DOHH2 (cell line): ENCODE data around the gene STAT5B.

Experiments
- H3F3A ChIP-seq: fragments of 200-600 bp; sonication (generic), shearing (Covaris generic); 2 replicates; pipeline ENCODE4 v1.6.0; 2016; ENCODE audit warnings: antibody characterized with exemption, mild to moderate bottlenecking; ENCODE audit not compliant: control insufficient read depth, insufficient read depth
- H3K27ac ChIP-seq: fragments of 200-600 bp; sonication (generic); 2 replicates; pipeline ENCODE4 v1.5.1; 2014; ENCODE audit warnings: low read depth, mild to moderate bottlenecking, low read length, moderate library complexity
- H3K27me3 ChIP-seq: fragments of 200-600 bp; sonication (generic); 2 replicates; pipeline ENCODE4 v1.6.1; 2014; ENCODE audit warnings: mild to moderate bottlenecking, low read length, mixed read lengths; ENCODE audit not compliant: control insufficient read depth
- H3K36me3 ChIP-seq: fragments of 200-600 bp; sonication (generic); 2 replicates; pipeline ENCODE4 v1.6.1; 2014; ENCODE audit warnings: mild to moderate bottlenecking, low read length, moderate library complexity, mixed read lengths; ENCODE audit not compliant: control insufficient read depth
- H3K4me1 ChIP-seq: fragments of 200-600 bp; sonication (generic); 2 replicates; pipeline ENCODE4 v1.6.1; 2014; ENCODE audit warnings: mild to moderate bottlenecking, low read length, mixed read lengths; ENCODE audit not compliant: control insufficient read depth
- H3K4me2 ChIP-seq: fragments of 200-600 bp; sonication (generic); 2 replicates; pipeline ENCODE4 v1.6.0; 2014; ENCODE audit warnings: mild to moderate bottlenecking, low read length, moderate library complexity
- H3K4me3 ChIP-seq: fragments of 200-600 bp; sonication (generic); 2 replicates; pipeline ENCODE4 v1.5.1; 2014; ENCODE audit warnings: mild to moderate bottlenecking, low read length, mixed read lengths
- H3K79me2 ChIP-seq: fragments of 200-600 bp; sonication (generic); 2 replicates; pipeline ENCODE4 v1.6.1; 2014; ENCODE audit warnings: mild to moderate bottlenecking, low read length, mixed read lengths; ENCODE audit not compliant: control insufficient read depth
- H3K9me2 ChIP-seq: fragments of 200-600 bp; sonication (generic); replicated peaks from 2 replicates; pipeline ENCODE4 v1.6.1; 2014; ENCODE audit warnings: mild to moderate bottlenecking, low read length, mixed read lengths; ENCODE audit not compliant: control insufficient read depth
- H3K9me3 ChIP-seq: fragments of 200-600 bp; sonication (generic); 2 replicates; pipeline ENCODE4 v1.6.1; 2014; ENCODE audit warnings: antibody characterized with exemption, low read length, mixed read lengths; ENCODE audit not compliant: control insufficient read depth, insufficient read depth
- H4K20me1 ChIP-seq: fragments of 200-600 bp; sonication (generic); 2 replicates; pipeline ENCODE4 v1.6.0; 2014; ENCODE audit warnings: low read depth, mild to moderate bottlenecking, antibody characterized with exemption, low read length, moderate library complexity; ENCODE audit not compliant: control insufficient read depth, insufficient read depth
- EZH2phosphoT487 ChIP-seq: fragments of 200-600 bp; sonication (generic); IDR thresholded peaks from 2 replicates; pipeline ENCODE4 v1.6.1; 2017; ENCODE audit warnings: borderline replicate concordance, mild to moderate bottlenecking, antibody characterized with exemption, low read length, moderate library complexity, mixed read lengths
- TF ChIP-seq, protein P1 (sequence below): fragments of 200-600 bp; sonication (generic); IDR thresholded peaks from one replicate; pipeline ENCODE4 v1.5.1; 2014; ENCODE audit warnings: antibody characterized with exemption, mild to moderate bottlenecking, low read depth, low read length; ENCODE audit not compliant: poor library complexity, severe bottlenecking

The STAT5B gene

DNA sequence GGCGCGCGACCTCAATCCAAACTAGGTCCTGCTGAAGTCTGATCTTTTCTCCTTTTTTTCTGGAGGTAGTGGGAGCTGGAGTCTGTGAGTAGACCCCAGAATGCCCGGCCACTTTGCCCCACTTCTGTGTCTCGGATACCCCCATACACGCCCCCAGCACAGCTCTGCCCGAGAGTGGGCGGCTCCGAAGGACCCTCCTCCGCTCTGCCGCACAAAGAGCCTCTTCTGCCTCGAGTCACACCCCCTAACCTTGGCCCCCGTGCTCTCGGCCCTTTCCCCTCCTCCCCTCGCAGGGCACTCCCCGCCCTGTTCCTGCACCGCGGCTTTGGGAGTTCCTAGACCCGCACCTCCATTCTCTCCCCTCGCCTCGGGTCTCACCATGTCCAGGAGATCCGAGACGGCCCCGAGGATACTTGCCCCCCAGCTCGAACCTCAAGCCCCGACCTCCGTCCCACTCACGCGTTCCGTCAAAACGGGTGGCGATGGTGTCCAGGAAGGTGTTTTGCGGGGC, 95.7 kb downstream of the STAT5B start:
- Histone ChIP-seq H3K36me3 (no peaks in the 10 kb centered on the region), H3K27ac (no peak overlapping the region), H3K4me2 (peak overlapping the region; percentile 75), H3F3A (peaks cover 8% of the 10 kb centered on the region; the same call in 1 of the 2 replicates), H3K9me2 (no peaks in the 10 kb centered on the region), H3K9me3 (no peaks in the 10 kb centered on the region), H3K79me2 (no peaks in the 10 kb centered on the region), H3K4me3 (peak overlapping the region; percentile 70), H4K20me1 (no peaks in the 10 kb centered on the region), H3K27me3 (peaks cover 19% of the 10 kb centered on the region), H3K4me1 (peaks cover 62% of the 10 kb centered on the region)
- TF ChIP-seq, protein P1, sequence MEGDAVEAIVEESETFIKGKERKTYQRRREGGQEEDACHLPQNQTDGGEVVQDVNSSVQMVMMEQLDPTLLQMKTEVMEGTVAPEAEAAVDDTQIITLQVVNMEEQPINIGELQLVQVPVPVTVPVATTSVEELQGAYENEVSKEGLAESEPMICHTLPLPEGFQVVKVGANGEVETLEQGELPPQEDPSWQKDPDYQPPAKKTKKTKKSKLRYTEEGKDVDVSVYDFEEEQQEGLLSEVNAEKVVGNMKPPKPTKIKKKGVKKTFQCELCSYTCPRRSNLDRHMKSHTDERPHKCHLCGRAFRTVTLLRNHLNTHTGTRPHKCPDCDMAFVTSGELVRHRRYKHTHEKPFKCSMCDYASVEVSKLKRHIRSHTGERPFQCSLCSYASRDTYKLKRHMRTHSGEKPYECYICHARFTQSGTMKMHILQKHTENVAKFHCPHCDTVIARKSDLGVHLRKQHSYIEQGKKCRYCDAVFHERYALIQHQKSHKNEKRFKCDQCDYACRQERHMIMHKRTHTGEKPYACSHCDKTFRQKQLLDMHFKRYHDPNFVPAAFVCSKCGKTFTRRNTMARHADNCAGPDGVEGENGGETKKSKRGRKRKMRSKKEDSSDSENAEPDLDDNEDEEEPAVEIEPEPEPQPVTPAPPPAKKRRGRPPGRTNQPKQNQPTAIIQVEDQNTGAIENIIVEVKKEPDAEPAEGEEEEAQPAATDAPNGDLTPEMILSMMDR: no peak
- peak; percentile 77; the same call in 1 of the 2 replicates for TF ChIP-seq EZH2phosphoT487

DNA sequence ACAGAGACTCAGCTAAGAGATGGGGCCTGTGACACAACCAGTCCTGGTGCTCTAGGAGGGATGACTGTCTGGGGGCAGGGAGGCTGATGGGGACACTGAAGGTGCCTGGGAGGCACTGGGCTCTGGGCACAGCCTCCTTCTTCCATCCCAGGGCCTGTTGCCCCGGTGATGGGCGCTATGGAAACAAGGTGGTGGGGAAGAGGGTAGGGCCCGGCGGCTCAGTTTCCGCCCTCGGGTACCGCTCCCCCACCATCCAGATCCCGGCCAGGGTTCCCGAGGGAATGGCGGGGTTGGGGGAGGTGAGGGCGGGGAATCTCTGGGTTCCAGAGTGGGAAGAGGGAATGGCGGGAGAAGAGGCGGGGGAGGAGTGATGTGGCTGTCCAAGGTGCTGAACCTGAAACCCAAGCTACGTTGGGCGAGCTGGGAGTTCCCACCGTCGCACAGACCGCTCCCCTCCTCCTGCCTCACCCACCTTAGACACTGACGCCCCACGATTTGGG, 96.2 kb downstream of the STAT5B start:
- H3K4me1 ChIP-seq: peaks cover 62% of the 10 kb centered on the region
- peak overlapping the region; percentile 75; the same call in 1 of the 2 replicates for H3K4me2 ChIP-seq
- no peak overlapping the region for H3K27ac ChIP-seq
- H3K4me3 ChIP-seq: no peak overlapping the region
- peaks cover 19% of the 10 kb centered on the region for H3K27me3 ChIP-seq
- H3K9me3 ChIP-seq: no peaks in the 10 kb centered on the region
- H4K20me1 ChIP-seq: no peaks in the 10 kb centered on the region
- H3K79me2 ChIP-seq: no peaks in the 10 kb centered on the region
- TF ChIP-seq EZH2phosphoT487: no peak
- TF ChIP-seq, protein P1: no peak
- no peaks in the 10 kb centered on the region for H3K9me2 ChIP-seq
- H3K36me3 ChIP-seq: no peaks in the 10 kb centered on the region
- peaks cover 8% of the 10 kb centered on the region; the same call in 1 of the 2 replicates for H3F3A ChIP-seq

DNA sequence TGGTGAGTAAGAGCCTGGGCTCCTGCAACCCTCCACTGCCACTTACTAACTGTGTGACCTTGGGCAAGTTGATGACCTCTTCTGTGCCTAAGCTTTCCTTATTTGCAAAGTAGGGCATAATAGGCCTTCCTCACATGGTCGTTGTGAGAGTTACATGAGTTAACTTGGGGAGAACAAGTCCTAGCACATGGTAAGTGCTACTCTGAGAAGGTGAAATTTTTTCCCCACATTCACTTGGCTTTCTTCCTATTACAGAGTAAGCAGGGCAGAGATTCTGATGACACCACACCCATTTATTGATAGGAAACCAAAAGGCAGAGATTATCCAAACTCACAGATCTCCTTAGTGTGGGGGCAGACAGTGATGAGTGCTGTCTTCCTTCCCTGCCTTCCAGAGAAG, 96.9 kb downstream of the STAT5B start:
- Histone ChIP-seq H3F3A (peaks cover 8% of the 10 kb centered on the region; the same call in 1 of the 2 replicates), H3K9me3 (no peaks in the 10 kb centered on the region), H3K4me2 (peak overlapping the region; percentile 36), H3K79me2 (no peaks in the 10 kb centered on the region), H4K20me1 (no peaks in the 10 kb centered on the region), H3K27me3 (peaks cover 19% of the 10 kb centered on the region), H3K27ac (no peak overlapping the region), H3K36me3 (no peaks in the 10 kb centered on the region), H3K4me3 (no peak overlapping the region), H3K9me2 (no peaks in the 10 kb centered on the region), H3K4me1 (peaks cover 55% of the 10 kb centered on the region)
- TF ChIP-seq, protein P1: no peak
- no peak for TF ChIP-seq EZH2phosphoT487
